Activated CD4-positive, alpha-beta memory T cell treated with anti-CD3 and anti-CD28 coated beads for 36 hours (primary cell): ENCODE results near the gene SLC1A1. TPM values are rescaled to one million over a fixed set of nuclear protein-coding genes. Genes with fewer than 3 reads are reported as not detected.
"Not testable (repeated sequence)": the region's sequence is repeated elsewhere in the genome, so short reads cannot be mapped to it uniquely, and the experiment has no call there.

Experiments
- CTCF ChIA-PET: fragments of 350-600 bp; sonication (Branson Sonifier 250); formaldehyde crosslinking; loops from one replicate; lab custom pipeline; 2021; ENCODE audit warnings: antibody characterized with exemption, inconsistent platforms; lab: Charles Lee
- POLR2A ChIA-PET: fragments of 350-600 bp; sonication (Branson Sonifier 250); formaldehyde crosslinking; loops from one replicate; lab custom pipeline; 2021; ENCODE audit warnings: antibody characterized with exemption; lab: Charles Lee
- DNase-seq: peaks from one replicate; pipeline ENCODE4 v3.0.0-alpha.2; 2020
- H3K27ac Mint-ChIP-seq: one replicate; pipeline ENCODE4 v1.8.0; 2021; ENCODE audit warnings: mixed read lengths
- H3K27me3 Mint-ChIP-seq: one replicate; pipeline ENCODE4 v1.8.0; 2021; ENCODE audit warnings: mixed read lengths
- H3K36me3 Mint-ChIP-seq: one replicate; pipeline ENCODE4 v1.8.0; 2021; ENCODE audit warnings: mixed read lengths
- H3K4me1 Mint-ChIP-seq: one replicate; pipeline ENCODE4 v1.8.0; 2021; ENCODE audit warnings: low read depth, mixed read lengths
- H3K4me3 Mint-ChIP-seq: one replicate; pipeline ENCODE4 v1.8.0; 2021; ENCODE audit warnings: mild to moderate bottlenecking, mixed read lengths
- H3K9me3 Mint-ChIP-seq: one replicate; pipeline ENCODE4 v1.8.0; 2021; ENCODE audit warnings: mixed read lengths
- intact Hi-C: fragments of 100-400 bp; cut with micrococcal nuclease; formaldehyde crosslinking; loops from one replicate; pipeline ENCODE4 v1.15.1; 2023
- total RNA-seq, 2 experiments: library from RNA; stranded (reverse); gene quantifications; one replicate each; pipeline ENCODE4 v1.2.3, GENCODE V29; 2021

Gene SLC1A1
- total RNA-seq, 2 experiments from 2014 or later, result not detected

- intact Hi-C loops, result no loop called here
- H3K4me3 Mint-ChIP-seq, result no peak overlapping the region
- ChIA-PET CTCF (no interaction called here), POLR2A (no interaction called here)
- DNase-seq, result no peak
- H3K27ac Mint-ChIP-seq, result no peak overlapping the region
- H3K36me3 Mint-ChIP-seq, result no peaks in the 10 kb centered on the region
- H3K9me3 Mint-ChIP-seq, result no peaks in the 10 kb centered on the region
- no peaks in the 10 kb centered on the region for H3K27me3 Mint-ChIP-seq
- H3K4me1 Mint-ChIP-seq, result no peaks in the 10 kb centered on the region
Observed at GRCh38 chr9:4508246-4508906, 18.1 kb downstream of the SLC1A1 start.

- Mint-ChIP-seq H3K9me3 (no peaks in the 10 kb centered on the region), H3K27me3 (no peaks in the 10 kb centered on the region), H3K4me1 (no peaks in the 10 kb centered on the region), H3K36me3 (no peaks in the 10 kb centered on the region), H3K27ac (no peak overlapping the region), H3K4me3 (no peak overlapping the region)
- intact Hi-C loops, result no loop called here
- no peak for DNase-seq
- ChIA-PET POLR2A (no interaction called here), CTCF (no interaction called here)
Observed at GRCh38 chr9:4508907-4509589, 18.8 kb downstream of the SLC1A1 start.

- Mint-ChIP-seq H3K27ac (no peak overlapping the region), H3K4me1 (no peaks in the 10 kb centered on the region), H3K27me3 (no peaks in the 10 kb centered on the region), H3K4me3 (no peak overlapping the region), H3K36me3 (no peaks in the 10 kb centered on the region), H3K9me3 (no peaks in the 10 kb centered on the region)
- intact Hi-C loops, result no loop called here
- ChIA-PET POLR2A (no interaction called here), CTCF (no interaction called here)
- no peak for DNase-seq
Observed at GRCh38 chr9:4509590-4509984, 19.3 kb downstream of the SLC1A1 start.

- H3K36me3 Mint-ChIP-seq, result no peaks in the 10 kb centered on the region
- CTCF ChIA-PET, result interaction anchor here (0.6 kb wide), 1 partner anchor 1219 kb away, joined by 3 read pairs; no protein-coding TSS in a partner anchor
- intact Hi-C loops, result no loop called here
- H3K27me3 Mint-ChIP-seq, result no peaks in the 10 kb centered on the region
- H3K27ac Mint-ChIP-seq, result no peak overlapping the region
- H3K4me3 Mint-ChIP-seq, result no peak overlapping the region
- DNase-seq, result no peak
- POLR2A ChIA-PET, result no interaction called here
- H3K9me3 Mint-ChIP-seq, result no peaks in the 10 kb centered on the region
- no peaks in the 10 kb centered on the region for H3K4me1 Mint-ChIP-seq
Observed at GRCh38 chr9:4510546-4511322, 20.5 kb downstream of the SLC1A1 start.

- Mint-ChIP-seq H3K4me1 (peaks cover 9% of the 10 kb centered on the region), H3K27me3 (no peaks in the 10 kb centered on the region), H3K36me3 (no peaks in the 10 kb centered on the region), H3K27ac (no peak overlapping the region), H3K9me3 (no peaks in the 10 kb centered on the region), H3K4me3 (no peak overlapping the region)
- no peak for DNase-seq
- intact Hi-C loops, result no loop called here
- ChIA-PET POLR2A (no interaction called here), CTCF (no interaction called here)
Observed at GRCh38 chr9:4514252-4515128, 24.2 kb downstream of the SLC1A1 start.

- intact Hi-C loops, result no loop called here
- no peak for DNase-seq
- CTCF ChIA-PET, result no interaction called here
- POLR2A ChIA-PET, result no interaction called here
- Mint-ChIP-seq H3K36me3 (no peaks in the 10 kb centered on the region), H3K4me1 (peaks cover 16% of the 10 kb centered on the region), H3K4me3 (no peak overlapping the region), H3K27me3 (no peaks in the 10 kb centered on the region), H3K9me3 (no peaks in the 10 kb centered on the region), H3K27ac (no peak overlapping the region)
Observed at GRCh38 chr9:4515958-4516375, 25.7 kb downstream of the SLC1A1 start.

GRCh38 chr9:4517274-4517673 is 27.0 kb downstream of the SLC1A1 start:
- intact Hi-C loops, result no loop called here
- Mint-ChIP-seq H3K4me1 (peaks cover 16% of the 10 kb centered on the region), H3K27ac (no peak overlapping the region), H3K36me3 (no peaks in the 10 kb centered on the region), H3K27me3 (no peaks in the 10 kb centered on the region), H3K4me3 (no peak overlapping the region), H3K9me3 (no peaks in the 10 kb centered on the region)
- CTCF ChIA-PET, result no interaction called here
- no peak for DNase-seq
- POLR2A ChIA-PET, result no interaction called here

- intact Hi-C loops, result no loop called here
- Mint-ChIP-seq H3K27ac (no peak overlapping the region), H3K36me3 (no peaks in the 10 kb centered on the region), H3K4me1 (peaks cover 16% of the 10 kb centered on the region), H3K27me3 (no peaks in the 10 kb centered on the region), H3K9me3 (no peaks in the 10 kb centered on the region), H3K4me3 (no peak overlapping the region)
- ChIA-PET POLR2A (no interaction called here), CTCF (interaction anchor here (0.7 kb wide), 1 partner anchor 14 kb away, joined by 4 read pairs; no protein-coding TSS in a partner anchor)
- peak; percentile 47 for DNase-seq
Observed at GRCh38 chr9:4519604-4520003, 29.3 kb downstream of the SLC1A1 start.

GRCh38 chr9:4520055-4520454 is 29.8 kb downstream of the SLC1A1 start:
- H3K27me3 Mint-ChIP-seq, result no peaks in the 10 kb centered on the region

GRCh38 chr9:4530375-4530774 is 40.1 kb downstream of the SLC1A1 start:
- ChIA-PET CTCF (no interaction called here), POLR2A (no interaction called here)
- H3K4me1 Mint-ChIP-seq, result peaks cover 23% of the 10 kb centered on the region
- peaks cover 2% of the 10 kb centered on the region for H3K9me3 Mint-ChIP-seq
- peaks cover 2% of the 10 kb centered on the region for H3K36me3 Mint-ChIP-seq
- H3K27me3 Mint-ChIP-seq, result peaks cover 2% of the 10 kb centered on the region
- no peak overlapping the region for H3K4me3 Mint-ChIP-seq
- intact Hi-C loops, result no loop called here
- H3K27ac Mint-ChIP-seq, result no peak overlapping the region
- no peak for DNase-seq

More at GRCh38 chr9:4520055-4520454, 29.8 kb downstream of the SLC1A1 start:
- no peak for DNase-seq
- ChIA-PET CTCF (no interaction called here), POLR2A (no interaction called here)
- intact Hi-C loops, result no loop called here
- Mint-ChIP-seq H3K27ac (no peak overlapping the region), H3K36me3 (no peaks in the 10 kb centered on the region), H3K4me3 (no peak overlapping the region), H3K9me3 (no peaks in the 10 kb centered on the region), H3K4me1 (peaks cover 16% of the 10 kb centered on the region)

- H3K9me3 Mint-ChIP-seq, POLR2A ChIA-PET, intact Hi-C loops, H3K27me3 Mint-ChIP-seq, H3K27ac Mint-ChIP-seq, H3K4me3 Mint-ChIP-seq, H3K36me3 Mint-ChIP-seq, DNase-seq, CTCF ChIA-PET: not testable (repeated sequence)
- H3K4me1 Mint-ChIP-seq, result peaks cover 21% of the 10 kb centered on the region
Observed at GRCh38 chr9:4530831-4531230, 40.6 kb downstream of the SLC1A1 start.

- H3K27me3 Mint-ChIP-seq, CTCF ChIA-PET, H3K27ac Mint-ChIP-seq, intact Hi-C loops, POLR2A ChIA-PET, DNase-seq, H3K4me3 Mint-ChIP-seq, H3K36me3 Mint-ChIP-seq, H3K9me3 Mint-ChIP-seq: not testable (repeated sequence)
- peaks cover 21% of the 10 kb centered on the region for H3K4me1 Mint-ChIP-seq
Observed at GRCh38 chr9:4531355-4531754, 41.1 kb downstream of the SLC1A1 start.
